OCI-LY7 (cell line): ENCODE results near the gene KCNAB2.

Source experiments
- CTCF ChIP-seq: fragments of 200-600 bp; sonication (generic); conservative IDR thresholded peaks from 2 replicates; pipeline ENCODE4 v1.5.1; 2014; ENCODE audit warnings: mild to moderate bottlenecking, antibody characterized with exemption, low read length, moderate library complexity, mixed read lengths
- EZH2phosphoT487 ChIP-seq: fragments of 200-600 bp; sonication (generic); IDR thresholded peaks from 2 replicates; pipeline ENCODE4 v1.6.1; 2018; ENCODE audit warnings: low read depth, borderline replicate concordance, mild to moderate bottlenecking, mixed run types, antibody characterized with exemption, low read length, moderate library complexity, mixed read lengths

DNA sequence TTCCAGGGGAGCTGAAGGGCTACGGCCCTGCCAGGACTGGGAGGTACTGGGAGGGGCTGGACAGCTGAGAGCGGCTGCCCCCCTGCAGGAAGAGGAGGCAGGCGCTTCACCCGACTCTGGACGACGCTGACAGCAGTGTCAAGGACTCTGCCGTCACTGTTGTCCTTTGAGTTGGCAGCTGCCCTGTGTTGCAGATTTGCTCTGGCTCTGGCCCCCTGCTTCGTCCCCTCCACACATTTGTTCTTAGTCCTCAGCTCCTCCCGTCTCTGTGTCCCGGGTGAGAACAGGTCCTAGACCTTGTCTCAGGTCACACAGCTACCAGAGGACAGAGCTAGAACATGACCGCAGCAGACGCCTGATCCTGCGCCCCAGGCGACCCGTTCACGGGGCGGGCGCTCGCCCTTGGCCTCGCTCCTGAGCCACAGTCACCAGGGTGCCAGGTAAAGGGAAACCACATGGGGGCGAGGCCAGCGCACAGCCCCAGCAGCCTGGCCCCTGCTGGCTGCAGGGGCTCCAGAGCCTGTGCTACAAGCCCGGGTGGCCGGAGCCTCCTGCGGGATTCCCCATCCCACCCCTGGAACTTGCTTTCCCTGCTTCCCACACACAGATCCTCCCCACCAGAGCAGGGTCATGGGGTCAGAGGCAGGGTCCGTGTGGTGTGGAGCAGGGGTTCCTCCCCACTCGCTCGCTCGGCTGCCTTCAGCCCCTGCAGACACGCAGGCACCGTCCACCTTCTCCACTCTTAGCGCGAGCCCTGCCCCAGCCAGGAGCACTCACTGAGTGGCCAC lies 42.8 kb upstream of the KCNAB2 start:
- no peak for TF ChIP-seq CTCF
- TF ChIP-seq EZH2phosphoT487: no peak
